Measurements from ENCODE around the gene HPS6.
"Not testable (repeated sequence)": the region's sequence is repeated elsewhere in the genome, so short reads cannot be mapped to it uniquely, and the experiment has no call there.

Gene HPS6

GRCh38 chr10:102064868-102065560 lies at the start of gene HPS6:
TSS of gene HPS6 (plus strand) at chr10:102065349. CDS start at chr10:102065475, 126 bp downstream.
- DNase-seq (ENCODE audit: low spot score), result peak; percentile 94

GRCh38 chr10:102016416-102016815 lies 48.7 kb upstream of the HPS6 start:
- DNase-seq (ENCODE audit: low spot score), result no peak

GRCh38 chr10:102017295-102017694 lies 47.9 kb upstream of the HPS6 start:
- no peak for DNase-seq (ENCODE audit: low spot score)

- DNase-seq (ENCODE audit: low spot score), result no peak
Observed at GRCh38 chr10:102020938-102021337, 44.2 kb upstream of the HPS6 start.

- no peak for DNase-seq (ENCODE audit: low spot score)
Observed at GRCh38 chr10:102024799-102025198, 40.4 kb upstream of the HPS6 start.

- DNase-seq (ENCODE audit: low spot score), result no peak
Observed at GRCh38 chr10:102027261-102027660, 37.9 kb upstream of the HPS6 start.

GRCh38 chr10:102033787-102034186 lies 31.4 kb upstream of the HPS6 start:
- DNase-seq (ENCODE audit: low spot score), result no peak

GRCh38 chr10:102035807-102036206 lies 29.3 kb upstream of the HPS6 start:
- DNase-seq (ENCODE audit: low spot score), result not testable (repeated sequence)

GRCh38 chr10:102038410-102038809 lies 26.7 kb upstream of the HPS6 start:
- no peak for DNase-seq (ENCODE audit: low spot score)

- DNase-seq (ENCODE audit: low spot score), result no peak
Observed at GRCh38 chr10:102040305-102041050, 24.7 kb upstream of the HPS6 start.

GRCh38 chr10:102045292-102045691 lies 19.9 kb upstream of the HPS6 start:
- DNase-seq (ENCODE audit: low spot score), result no peak

- no peak for DNase-seq (ENCODE audit: low spot score)
Observed at GRCh38 chr10:102046095-102046494, 19.1 kb upstream of the HPS6 start.

GRCh38 chr10:102054881-102055646 lies 10.1 kb upstream of the HPS6 start:
- not testable (repeated sequence) for DNase-seq (ENCODE audit: low spot score)

- DNase-seq (ENCODE audit: low spot score), result peak; percentile 97
Observed at GRCh38 chr10:102055647-102056419, 9.3 kb upstream of the HPS6 start, which contains the start of gene ARMH3. TSS of gene ARMH3 (minus strand) at chr10:102056173. CDS start at chr10:102040114, 16,059 bp downstream.

- DNase-seq (ENCODE audit: low spot score), result no peak
Observed at GRCh38 chr10:102059987-102060386, 5.2 kb upstream of the HPS6 start.

- DNase-seq (ENCODE audit: low spot score), result no peak
Observed at GRCh38 chr10:102064503-102064867, 664 bp upstream of the HPS6 start.

- DNase-seq (ENCODE audit: low spot score), result peak; percentile 42
Observed at GRCh38 chr10:102065561-102066398, 631 bp downstream of the HPS6 start.

- no peak for DNase-seq (ENCODE audit: low spot score)
Observed at GRCh38 chr10:102066399-102067088, 1.4 kb downstream of the HPS6 start.

GRCh38 chr10:102067091-102067916 lies 2.2 kb downstream of the HPS6 start:
- DNase-seq (ENCODE audit: low spot score), result peak; percentile 8
